Immature natural killer cell (primary cell): ENCODE data around the gene FOXD2. TPM values are rescaled to one million over a fixed set of nuclear protein-coding genes. Genes with fewer than 3 reads are reported as not detected.
A peak's percentile ranks its signal among the peaks of the same experiment; 100 is the strongest.

Source experiments
- DNase-seq, 3 donors: peaks; one replicate each; pipeline ENCODE4 v3.0.0; 2022; ENCODE audit warnings: mixed read lengths in 1 of 3
- H3K27ac Mint-ChIP-seq, 6 donors: one replicate each; pipeline ENCODE4 v1.8.0; 2020; ENCODE audit warnings: mixed read lengths in 6 of 6, mild to moderate bottlenecking in 5 of 6, inconsistent platforms in 4 of 6, moderate library complexity in 3 of 6
- H3K27me3 Mint-ChIP-seq, 3 donors: one replicate each; pipeline ENCODE4 v1.8.0; 2020 to 2021; ENCODE audit warnings: low read depth in 3 of 3, mild to moderate bottlenecking in 3 of 3, mixed read lengths in 3 of 3, moderate library complexity in 3 of 3, inconsistent platforms in 1 of 3
- H3K36me3 Mint-ChIP-seq, 3 donors: one replicate each; pipeline ENCODE4 v1.8.0; 2020; ENCODE audit warnings: mixed read lengths in 3 of 3, inconsistent platforms in 2 of 3, mild to moderate bottlenecking in 2 of 3
- H3K4me1 Mint-ChIP-seq, 2 donors: one replicate each; pipeline ENCODE4 v1.8.0; 2020; ENCODE audit warnings: inconsistent platforms in 2 of 2, mild to moderate bottlenecking in 2 of 2, mixed read lengths in 2 of 2, moderate library complexity in 1 of 2
- H3K4me3 Mint-ChIP-seq, 5 donors: one replicate each; pipeline ENCODE4 v1.8.0; 2020; ENCODE audit warnings: mild to moderate bottlenecking in 5 of 5, mixed read lengths in 5 of 5, inconsistent platforms in 3 of 5, moderate library complexity in 3 of 5
- H3K9me3 Mint-ChIP-seq, 6 donors: one replicate each; pipeline ENCODE4 v1.8.0; 2020; ENCODE audit warnings: mild to moderate bottlenecking in 6 of 6, mixed read lengths in 6 of 6, inconsistent platforms in 4 of 6, moderate library complexity in 3 of 6
- polyA plus RNA-seq, 3 donors: library from polyadenylated mRNA; unstranded; fragments of 300-500 nt; fragmentation: Illumina TruSeq; gene quantifications; one replicate each; pipeline ENCODE4 v1.2.3, GENCODE V29; 2021

The FOXD2 gene
- polyA plus RNA-seq, 3 donors from 2014 or later, result 0.03 to 0.40 (median 0.26) TPM

DNA sequence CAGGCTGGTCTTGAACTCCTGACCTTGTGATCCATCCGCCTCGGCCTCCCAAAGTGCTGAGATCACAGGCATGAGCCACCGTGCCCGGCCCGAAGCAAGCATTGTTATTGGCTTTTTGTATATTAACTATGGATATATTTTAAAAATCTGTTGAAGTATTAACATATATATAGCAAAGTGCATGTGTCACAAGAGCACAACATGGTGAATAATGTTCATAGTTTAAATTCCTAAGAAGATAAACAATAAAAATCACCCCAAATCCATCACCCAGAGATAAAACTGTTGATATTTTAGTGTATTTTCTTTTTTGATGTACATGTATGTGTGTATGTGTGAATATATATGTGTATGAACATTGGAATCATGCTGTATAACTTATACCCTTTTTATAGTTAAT lies 30.9 kb upstream of the FOXD2 start:
- H3K27me3 Mint-ChIP-seq, result peaks cover 0 to 4% (median 2%) of the 10 kb centered on the region in 3 donors
- no peaks in the 10 kb centered on the region for H3K36me3 Mint-ChIP-seq
- DNase-seq, result no peak
- no peaks in the 10 kb centered on the region for H3K4me1 Mint-ChIP-seq
- H3K9me3 Mint-ChIP-seq, result no peaks in the 10 kb centered on the region
- no peak overlapping the region for H3K27ac Mint-ChIP-seq
- no peak overlapping the region for H3K4me3 Mint-ChIP-seq

DNA sequence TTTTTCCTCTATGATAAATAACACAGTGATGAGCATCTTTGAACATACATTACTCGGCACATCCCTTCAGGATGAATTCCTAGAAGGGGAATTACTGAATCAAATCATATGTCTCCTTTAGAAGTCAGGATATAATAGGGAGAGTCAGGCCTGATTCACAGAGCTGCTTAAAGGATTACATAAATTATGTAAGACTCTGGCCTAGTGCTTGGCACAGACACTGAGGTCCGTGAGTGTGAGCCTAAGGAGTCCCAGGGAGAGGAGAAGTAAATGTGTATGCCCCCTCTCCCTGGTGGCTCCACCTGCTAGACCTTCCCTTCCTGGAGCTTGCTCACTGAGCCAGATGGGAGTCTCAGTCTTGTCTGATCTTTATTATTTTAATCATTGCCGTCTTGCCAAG lies 30.4 kb upstream of the FOXD2 start:
- no peak for DNase-seq
- no peak overlapping the region for H3K27ac Mint-ChIP-seq
- no peaks in the 10 kb centered on the region for H3K36me3 Mint-ChIP-seq
- H3K4me3 Mint-ChIP-seq, result no peak overlapping the region
- no peaks in the 10 kb centered on the region for H3K9me3 Mint-ChIP-seq
- H3K27me3 Mint-ChIP-seq, result peaks cover 0 to 2% (median 2%) of the 10 kb centered on the region in 3 donors
- no peaks in the 10 kb centered on the region for H3K4me1 Mint-ChIP-seq

GRCh38 chr1:47409311-47410067 lies 28.4 kb upstream of the FOXD2 start:
- Mint-ChIP-seq H3K27ac (no peak overlapping the region), H3K9me3 (no peaks in the 10 kb centered on the region), H3K4me1 (no peaks in the 10 kb centered on the region), H3K4me3 (no peak overlapping the region), H3K27me3 (peaks cover 0 to 7% (median 6%) of the 10 kb centered on the region in 3 donors), H3K36me3 (no peaks in the 10 kb centered on the region)
- no peak for DNase-seq

- peaks cover 0 to 10% (median 9%) of the 10 kb centered on the region in 3 donors for H3K27me3 Mint-ChIP-seq
- DNase-seq, result no peak
- no peaks in the 10 kb centered on the region for H3K4me1 Mint-ChIP-seq
- no peaks in the 10 kb centered on the region for H3K36me3 Mint-ChIP-seq
- H3K27ac Mint-ChIP-seq, result no peak overlapping the region
- no peak overlapping the region for H3K4me3 Mint-ChIP-seq
- H3K9me3 Mint-ChIP-seq, result no peaks in the 10 kb centered on the region
Observed at GRCh38 chr1:47410068-47410455, 27.8 kb upstream of the FOXD2 start.

GRCh38 chr1:47411436-47411835 lies 26.4 kb upstream of the FOXD2 start:
- peaks cover under 1 to 16% (median 13%) of the 10 kb centered on the region in 3 donors for H3K27me3 Mint-ChIP-seq
- DNase-seq, result no peak
- H3K36me3 Mint-ChIP-seq, result no peaks in the 10 kb centered on the region
- H3K9me3 Mint-ChIP-seq, result no peaks in the 10 kb centered on the region
- H3K4me3 Mint-ChIP-seq, result no peak overlapping the region
- peak overlapping the region in 1 of 6 donors; percentile 52 for H3K27ac Mint-ChIP-seq
- peaks cover 0 to under 1% of the 10 kb centered on the region in 2 donors for H3K4me1 Mint-ChIP-seq

- Mint-ChIP-seq H3K4me1 (peaks cover 2 to 4% of the 10 kb centered on the region in 2 donors), H3K36me3 (no peaks in the 10 kb centered on the region), H3K9me3 (no peaks in the 10 kb centered on the region), H3K27me3 (peaks cover 3 to 16% (median 14%) of the 10 kb centered on the region in 3 donors), H3K27ac (no peak overlapping the region), H3K4me3 (no peak overlapping the region)
- DNase-seq, result no peak
Observed at GRCh38 chr1:47412437-47412836, 25.4 kb upstream of the FOXD2 start.

GRCh38 chr1:47415728-47416318 lies 22.0 kb upstream of the FOXD2 start, which contains the start of gene FOXE3:
Gene FOXE3, plus strand, starts transcription at chr1:47416285. Its CDS starts 31 bp downstream, at chr1:47416316.
- H3K9me3 Mint-ChIP-seq, result no peaks in the 10 kb centered on the region
- H3K4me3 Mint-ChIP-seq, result peak within 1 kb of the TSS in 4 of 5 donors; percentile 59 to 70 (median 66)
- peaks cover 4 to 6% (median 4%) of the 10 kb centered on the region in 3 donors for H3K36me3 Mint-ChIP-seq
- DNase-seq, result no peak
- H3K27ac Mint-ChIP-seq, result no peak within 1 kb of the TSS
- H3K27me3 Mint-ChIP-seq, result peaks cover 9 to 23% (median 19%) of the 10 kb centered on the region in 3 donors
- H3K4me1 Mint-ChIP-seq, result peaks cover 7 to 9% of the 10 kb centered on the region in 2 donors

GRCh38 chr1:47416319-47417169 lies 21.3 kb upstream of the FOXD2 start:
- Mint-ChIP-seq H3K4me3 (peak overlapping the region in 4 of 5 donors; percentile 59 to 70 (median 66)), H3K4me1 (peaks cover 7 to 9% of the 10 kb centered on the region in 2 donors), H3K36me3 (peaks cover 4 to 6% (median 4%) of the 10 kb centered on the region in 3 donors), H3K27ac (no peak overlapping the region), H3K9me3 (no peaks in the 10 kb centered on the region), H3K27me3 (peaks cover 9 to 27% (median 19%) of the 10 kb centered on the region in 3 donors)
- no peak for DNase-seq

DNA sequence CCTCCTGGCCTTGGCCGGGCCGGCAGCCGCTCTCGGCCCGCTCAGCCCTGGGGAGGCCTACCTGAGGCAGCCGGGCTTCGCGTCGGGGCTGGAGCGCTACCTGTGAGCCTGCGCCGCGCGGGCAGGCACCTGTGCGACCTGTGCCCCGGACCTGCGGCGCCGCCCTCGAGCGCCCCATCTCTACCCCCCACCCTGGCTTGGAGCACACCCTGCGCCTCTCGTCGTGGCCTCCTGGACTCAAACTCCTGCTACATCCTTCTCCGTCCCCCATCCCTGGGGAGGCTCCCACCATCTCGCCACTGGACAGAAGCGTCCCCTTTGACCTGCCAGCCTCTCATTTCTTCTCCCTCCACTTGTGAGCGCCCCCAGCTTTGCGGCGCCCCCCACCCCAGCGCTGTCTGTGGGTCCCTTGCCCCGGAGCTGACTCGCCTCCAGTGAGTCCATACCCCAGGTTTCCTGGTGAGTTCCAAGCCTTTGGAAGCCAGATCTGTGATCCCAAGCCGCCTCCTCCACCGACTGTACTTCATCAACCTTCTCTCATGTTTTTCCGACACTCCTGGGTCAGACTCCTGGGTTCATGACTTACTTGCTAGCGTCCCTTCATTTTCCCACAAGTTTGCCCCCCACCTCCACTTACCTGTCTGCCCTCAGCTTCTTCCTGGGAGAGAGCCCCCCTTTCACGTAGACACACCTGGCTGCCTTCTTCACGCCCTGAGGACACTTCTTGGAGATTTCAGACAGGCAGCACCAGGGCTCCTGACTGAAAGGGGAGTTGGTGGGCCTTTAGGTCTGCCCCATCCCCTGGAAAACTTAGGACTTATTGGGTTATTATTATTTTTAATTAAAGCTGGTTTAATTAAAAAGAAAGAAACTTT lies 20.4 kb upstream of the FOXD2 start:
- Mint-ChIP-seq H3K4me1 (peaks cover 7 to 9% of the 10 kb centered on the region in 2 donors), H3K27me3 (peaks cover 9 to 27% (median 19%) of the 10 kb centered on the region in 3 donors), H3K36me3 (peaks cover 4 to 6% (median 4%) of the 10 kb centered on the region in 3 donors), H3K27ac (no peak overlapping the region), H3K4me3 (peak overlapping the region in 4 of 5 donors; percentile 47 to 71 (median 54)), H3K9me3 (no peaks in the 10 kb centered on the region)
- DNase-seq, result no peak

DNA sequence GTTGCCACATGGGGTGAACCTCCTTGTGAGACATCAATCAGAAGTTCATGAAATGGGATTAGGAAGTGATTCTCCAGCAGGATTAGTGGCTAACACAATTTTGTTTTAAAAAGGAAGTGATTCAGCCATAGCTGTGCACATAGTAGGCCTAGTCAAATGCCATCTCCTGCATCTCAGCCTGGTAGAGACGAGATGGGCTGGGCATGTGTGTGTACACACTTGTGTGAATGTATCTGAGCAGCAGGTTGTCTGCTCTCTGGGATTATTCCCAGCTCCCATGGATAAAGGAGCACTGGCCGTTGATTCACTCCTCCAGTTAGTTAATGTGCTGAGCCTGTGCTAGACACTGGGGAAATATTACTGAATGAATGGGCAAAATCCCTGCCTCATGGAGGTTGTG lies 19.7 kb upstream of the FOXD2 start:
- Mint-ChIP-seq H3K4me1 (peaks cover 7 to 9% of the 10 kb centered on the region in 2 donors), H3K4me3 (peak overlapping the region in 4 of 5 donors; percentile 47 to 51 (median 50)), H3K27me3 (peaks cover 9 to 27% (median 19%) of the 10 kb centered on the region in 3 donors), H3K36me3 (peaks cover 4 to 6% (median 4%) of the 10 kb centered on the region in 3 donors), H3K27ac (no peak overlapping the region), H3K9me3 (no peaks in the 10 kb centered on the region)
- no peak for DNase-seq

DNA sequence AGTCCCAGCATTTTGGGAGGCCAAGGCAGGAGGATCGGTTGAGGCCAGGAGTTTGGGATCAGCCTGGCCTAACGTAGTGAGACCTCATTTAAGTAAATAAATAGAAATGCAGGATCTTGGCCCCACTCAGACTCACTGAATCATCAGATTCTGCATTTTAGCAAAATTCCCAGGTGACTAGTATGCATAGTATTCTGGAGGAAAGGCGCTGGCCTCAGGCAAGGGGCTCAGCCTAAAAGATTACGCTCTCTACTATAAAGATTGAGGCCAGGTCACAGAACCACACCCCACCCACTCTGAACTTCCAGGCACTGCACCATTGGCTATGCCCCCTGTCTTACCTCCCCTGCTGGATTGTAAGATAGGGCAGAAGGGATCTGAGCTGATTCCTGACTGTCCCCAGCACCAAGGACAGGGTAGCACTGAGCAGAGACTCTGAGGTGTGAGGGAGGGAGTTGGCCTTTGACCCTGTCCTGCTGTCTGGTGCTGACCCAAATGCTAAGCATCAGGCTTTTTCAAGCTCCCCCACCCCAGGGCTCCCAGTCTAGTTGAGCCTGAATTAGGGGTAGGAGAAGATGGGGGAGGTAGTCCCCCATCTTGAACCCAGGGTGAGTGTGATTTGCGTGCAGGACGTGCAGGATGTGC lies 19.0 kb upstream of the FOXD2 start:
- H3K36me3 Mint-ChIP-seq, result peaks cover 4 to 6% (median 4%) of the 10 kb centered on the region in 3 donors
- H3K27me3 Mint-ChIP-seq, result peaks cover 9 to 27% (median 20%) of the 10 kb centered on the region in 3 donors
- H3K4me3 Mint-ChIP-seq, result peak overlapping the region in 1 of 5 donors; percentile 5
- no peak overlapping the region for H3K27ac Mint-ChIP-seq
- peaks cover 7 to 9% of the 10 kb centered on the region in 2 donors for H3K4me1 Mint-ChIP-seq
- no peak for DNase-seq
- H3K9me3 Mint-ChIP-seq, result no peaks in the 10 kb centered on the region

DNA sequence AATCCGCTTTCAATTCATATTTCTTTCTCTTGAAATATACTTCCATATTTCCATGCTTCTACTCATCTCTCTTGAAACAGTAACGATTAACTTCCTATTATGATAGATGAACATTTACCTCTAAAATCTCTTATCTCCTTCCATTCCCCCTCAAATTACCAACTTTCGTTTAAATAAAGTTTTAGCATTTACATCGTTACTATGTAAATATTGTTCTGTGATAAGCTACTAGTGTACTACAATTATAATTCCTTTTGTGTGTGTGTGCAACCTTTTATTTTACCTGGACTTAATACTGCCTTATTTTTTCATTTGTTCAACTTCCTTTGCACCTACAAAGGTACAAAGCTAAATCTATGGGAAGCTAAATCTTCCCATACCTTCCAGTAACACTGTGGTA lies 17.3 kb upstream of the FOXD2 start:
- Mint-ChIP-seq H3K27ac (no peak overlapping the region), H3K9me3 (no peaks in the 10 kb centered on the region), H3K4me1 (peaks cover 7 to 16% of the 10 kb centered on the region in 2 donors), H3K4me3 (no peak overlapping the region), H3K36me3 (peaks cover 4 to 6% (median 4%) of the 10 kb centered on the region in 3 donors), H3K27me3 (peaks cover 11 to 14% (median 11%) of the 10 kb centered on the region in 3 donors)
- no peak for DNase-seq
